Hepatocyte (in vitro differentiated cells): ENCODE measurements around the gene PXMP4.

ENCODE experiments used
- CTCF ChIP-seq: fragments of 200-600 bp; sonication (generic); IDR thresholded peaks from 2 replicates; pipeline ENCODE4 v1.5.1; 2016; ENCODE audit warnings: antibody characterized with exemption, mild to moderate bottlenecking; ENCODE audit not compliant: poor library complexity
- EZH2phosphoT487 ChIP-seq: fragments of 200-600 bp; sonication (generic); IDR thresholded peaks from one replicate; pipeline ENCODE4 v1.6.1; 2018; ENCODE audit warnings: antibody characterized with exemption, mild to moderate bottlenecking, low read depth, moderate library complexity; ENCODE audit not compliant: unreplicated experiment, severe bottlenecking

DNA sequence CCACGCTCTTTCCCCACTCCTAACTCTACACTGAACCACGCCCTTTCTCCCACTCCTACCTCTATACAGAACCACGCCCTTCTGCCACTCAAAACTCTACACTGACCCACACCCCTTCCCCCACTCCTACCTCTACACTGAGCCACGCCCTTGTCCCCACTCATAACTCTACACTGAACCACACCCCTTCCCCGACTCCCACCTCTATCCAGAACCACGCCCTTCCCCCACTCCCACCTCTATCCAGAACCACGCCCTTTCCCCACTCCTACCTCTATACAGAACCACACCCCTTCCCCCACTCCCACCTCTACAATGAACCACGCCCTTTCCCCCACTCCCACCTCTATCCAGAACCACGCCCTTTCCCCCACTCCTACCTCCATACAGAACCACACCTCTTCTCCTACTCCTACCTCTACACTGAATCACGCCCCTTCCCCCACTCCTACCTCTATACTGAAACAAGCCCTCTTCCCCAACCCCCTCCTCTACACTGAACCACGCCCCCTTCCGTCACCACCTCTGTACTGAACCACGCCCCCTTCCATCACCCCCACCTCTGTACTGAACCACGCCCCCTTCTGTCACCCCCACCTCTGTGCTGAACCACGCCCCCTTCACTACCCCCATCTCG lies 10.1 kb downstream of the PXMP4 start:
- TF ChIP-seq EZH2phosphoT487 (no peak), CTCF (no peak)
